Gastroesophageal sphincter (tissue), 4 donors: ENCODE measurements around the gene BAZ2B. TPM values are rescaled to one million over a fixed set of nuclear protein-coding genes. Genes with fewer than 3 reads are reported as not detected.

Experiments
- ATAC-seq: fragments of 150-250 bp; one replicate; pipeline ENCODE4 v1.9.1; 2016; ENCODE audit warnings: mild to moderate bottlenecking, moderate library complexity
- H3K27ac ChIP-seq, 4 donors: fragments of 200-600 bp; sonication (generic) in 3 of 4; 1 replicate in 3 of 4; 2 replicates in 1 of 4; pipeline ENCODE4 v1.5.1; 2016 to 2019
- H3K27me3 ChIP-seq: fragments of 200-600 bp; sonication (generic); one replicate; pipeline ENCODE4 v1.5.1; 2019
- H3K36me3 ChIP-seq, 2 donors: fragments of 200-600 bp; sonication (generic); one replicate each; pipeline ENCODE4 v1.5.1; 2019; ENCODE audit warnings: control low read depth in 1 of 2
- H3K4me1 ChIP-seq, 3 donors: fragments of 200-600 bp; sonication (generic); 1 replicate in 2 of 3; 2 replicates in 1 of 3; pipeline ENCODE4 v1.5.1; 2016 to 2019; ENCODE audit warnings: control low read depth in 2 of 3
- H3K4me3 ChIP-seq, 2 donors: fragments of 200-600 bp; sonication (generic); one replicate each; pipeline ENCODE4 v1.5.1; 2019; ENCODE audit warnings: mild to moderate bottlenecking in 1 of 2, moderate library complexity in 1 of 2
- H3K9me3 ChIP-seq, 3 donors: fragments of 200-600 bp; sonication (generic); one replicate each; pipeline ENCODE4 v1.5.1; 2017 to 2019; ENCODE audit warnings: control low read depth in 2 of 3
- CTCF ChIP-seq, 4 experiments: fragments of 200-600 bp in 2 of 4; fragments of 450-650 bp in 2 of 4; sonication (generic) in 1 of 4; IDR thresholded peaks; one replicate each; pipeline ENCODE4 v1.5.1; 2017 to 2019; ENCODE audit warnings: antibody characterized with exemption in 4 of 4, mild to moderate bottlenecking in 2 of 4, moderate library complexity in 2 of 4
- EP300 ChIP-seq: sonication (generic); formaldehyde crosslinking; IDR thresholded peaks from one replicate; pipeline ENCODE4 v1.6.1; 2017; ENCODE audit warnings: antibody characterized with exemption, mild to moderate bottlenecking
- POLR2A ChIP-seq, 2 donors: fragments of 450-650 bp; IDR thresholded peaks; one replicate each; pipeline ENCODE4 v1.6.1; 2017; ENCODE audit warnings: antibody characterized with exemption in 2 of 2, mild to moderate bottlenecking in 2 of 2, moderate library complexity in 1 of 2
- POLR2AphosphoS5 ChIP-seq: sonication (generic); formaldehyde crosslinking; IDR thresholded peaks from one replicate; pipeline ENCODE4 v1.6.1; 2017; ENCODE audit warnings: antibody characterized with exemption
- WGBS, 2 donors: methylation state at CpG; one replicate each; pipeline ENCODE4 v1.1.5; 2018; ENCODE audit warnings: low coverage in 1 of 2; 5-methylcytosine and 5-hydroxymethylcytosine counted together
- total RNA-seq, 4 donors: library from RNA; depleted of rRNA; stranded (reverse); fragments of >200 nt; gene quantifications; one replicate each; pipeline ENCODE4 v1.1.0, GENCODE V29; 2016

BAZ2B gene
- total RNA-seq, 4 donors from 2014 or later, result 77.9 to 198 (median 113) TPM

GRCh38 chr2:159501743-159502142, 114.6 kb downstream of the BAZ2B start:
- Histone ChIP-seq H3K4me1 (peaks cover 0 to 2% (median 0%) of the 10 kb centered on the region in 3 donors), H3K9me3 (no peaks in the 10 kb centered on the region), H3K36me3 (no peaks in the 10 kb centered on the region), H3K27me3 (no peaks in the 10 kb centered on the region), H3K27ac (no peak overlapping the region), H3K4me3 (no peak overlapping the region)
- no peak for TF ChIP-seq POLR2A (IDR thresholded peaks at IDR 0.05)
- TF ChIP-seq CTCF (IDR thresholded peaks at IDR 0.05), result no peak
- no peak for TF ChIP-seq EP300
- TF ChIP-seq POLR2AphosphoS5, result no peak
- WGBS, 2 donors, result 100% methylated on average over 1 of the region's 1 CpG; no CpG with 5 or more reads in 1 of the 2 donors
- ATAC-seq, result no peak

GRCh38 chr2:159497847-159498246, 118.5 kb downstream of the BAZ2B start:
- no peak overlapping the region for H3K4me3 ChIP-seq
- H3K27ac ChIP-seq, result peak overlapping the region in 1 of 4 donors; percentile 15
- no peaks in the 10 kb centered on the region for H3K36me3 ChIP-seq
- 77 to 79% methylated on average over 2 of the region's 2 CpGs for WGBS, 2 donors
- no peaks in the 10 kb centered on the region for H3K4me1 ChIP-seq
- no peak for TF ChIP-seq POLR2AphosphoS5
- TF ChIP-seq CTCF (IDR thresholded peaks at IDR 0.05), result no peak
- TF ChIP-seq POLR2A (IDR thresholded peaks at IDR 0.05), result no peak
- no peak for TF ChIP-seq EP300
- H3K9me3 ChIP-seq, result no peaks in the 10 kb centered on the region
- H3K27me3 ChIP-seq, result no peaks in the 10 kb centered on the region
- no peak for ATAC-seq

- TF ChIP-seq POLR2A (IDR thresholded peaks at IDR 0.05) (no peak), POLR2AphosphoS5 (peak; percentile 41)
These were observed 119.1 kb downstream of the BAZ2B start for GRCh38 chr2:159497256-159497655.

GRCh38 chr2:159489476-159489875, 126.9 kb downstream of the BAZ2B start:
- no peak overlapping the region for H3K27ac ChIP-seq
- TF ChIP-seq CTCF (IDR thresholded peaks at IDR 0.05) (no peak), POLR2A (IDR thresholded peaks at IDR 0.05) (no peak), EP300 (no peak), POLR2AphosphoS5 (no peak)
- no peaks in the 10 kb centered on the region for H3K27me3 ChIP-seq
- no peak for ATAC-seq
- no peaks in the 10 kb centered on the region for H3K36me3 ChIP-seq
- WGBS, 2 donors, result 91% methylated on average over 2 of the region's 2 CpGs; no CpG with 5 or more reads in 1 of the 2 donors
- H3K9me3 ChIP-seq, result no peaks in the 10 kb centered on the region
- no peaks in the 10 kb centered on the region for H3K4me1 ChIP-seq
- H3K4me3 ChIP-seq, result no peak overlapping the region

More at GRCh38 chr2:159497256-159497655, 119.1 kb downstream of the BAZ2B start:
- Histone ChIP-seq H3K27ac (peak overlapping the region in 2 of 4 donors; percentile 15), H3K4me3 (no peak overlapping the region), H3K9me3 (no peaks in the 10 kb centered on the region), H3K36me3 (no peaks in the 10 kb centered on the region), H3K4me1 (no peaks in the 10 kb centered on the region), H3K27me3 (no peaks in the 10 kb centered on the region)
- peak; percentile 79 for ATAC-seq

- no peaks in the 10 kb centered on the region for H3K9me3 ChIP-seq
- no peaks in the 10 kb centered on the region for H3K36me3 ChIP-seq
- H3K4me1 ChIP-seq, result peaks cover 0 to 14% (median 0%) of the 10 kb centered on the region in 3 donors
- TF ChIP-seq POLR2AphosphoS5 (no peak), CTCF (IDR thresholded peaks at IDR 0.05) (no peak), POLR2A (IDR thresholded peaks at IDR 0.05) (no peak), EP300 (no peak)
- no peak for ATAC-seq
- WGBS, 2 donors, result 64 to 81% methylated on average over 2 of the region's 2 CpGs
- H3K27ac ChIP-seq, result no peak overlapping the region
- no peak overlapping the region for H3K4me3 ChIP-seq
- no peaks in the 10 kb centered on the region for H3K27me3 ChIP-seq
These were observed 131.8 kb downstream of the BAZ2B start for GRCh38 chr2:159484532-159484931.
